Prostate gland (tissue), 2 donors: Measurements from ENCODE around the gene STAT2.

ENCODE experiments used
- CTCF ChIP-seq, 4 experiments: fragments of 200-600 bp in 2 of 4; fragments of 450-650 bp in 2 of 4; sonication (generic) in 2 of 4; IDR thresholded peaks; 1 replicate in 3 of 4; 2 replicates in 1 of 4; pipeline ENCODE4 v1.5.1; 2016 to 2019; ENCODE audit warnings: antibody characterized with exemption in 4 of 4, mild to moderate bottlenecking in 2 of 4, moderate library complexity in 2 of 4
- POLR2A ChIP-seq: fragments of 450-650 bp; IDR thresholded peaks from one replicate; pipeline ENCODE4 v1.6.1; 2016; ENCODE audit warnings: antibody characterized with exemption, mild to moderate bottlenecking

- TF ChIP-seq CTCF (IDR thresholded peaks at IDR 0.05) (no peak), POLR2A (no peak)
Observed at GRCh38 chr12:56296295-56296694, 63.6 kb downstream of the STAT2 start.
